Keratinocyte (primary cell): Measurements from ENCODE around the gene ZFP36L1. TPM values are rescaled to one million over a fixed set of nuclear protein-coding genes. Genes with fewer than 3 reads are reported as not detected.

Experiments
- DNase-seq: peaks from one replicate; pipeline ENCODE4 v3.0.0-alpha.2; 2011; ENCODE audit warnings: low read depth, missing footprints, low spot score
- FAIRE-seq: peaks from 2 replicates; lab custom pipeline; 2011; peaks lifted over from hg19 to GRCh38; lab: Jason Lieb, UNC
- H2AFZ ChIP-seq: 2 replicates; pipeline ENCODE4 v1.6.0; 2012; ENCODE audit warnings: low read length, control low read depth, inconsistent platforms; ENCODE audit not compliant: control insufficient read depth
- H3K27ac ChIP-seq: 2 replicates; pipeline ENCODE4 v1.5.1; 2011; ENCODE audit warnings: low read length; ENCODE audit not compliant: control insufficient read depth, insufficient read depth
- H3K27me3 ChIP-seq: 3 replicates; pipeline ENCODE4 v1.6.0; 2011; ENCODE audit warnings: low read length; ENCODE audit not compliant: control insufficient read depth, insufficient read depth; ENCODE audit errors: extremely low read depth
- H3K36me3 ChIP-seq, 2 experiments: 2 replicates in 1 of 2; 3 replicates in 1 of 2; pipeline ENCODE4 v1.5.1; 2011; ENCODE audit warnings: low read length in 2 of 2, mild to moderate bottlenecking in 1 of 2; ENCODE audit not compliant: control insufficient read depth in 2 of 2, insufficient read depth in 2 of 2; ENCODE audit errors: extremely low read depth in 1 of 2
- H3K4me1 ChIP-seq: 3 replicates; pipeline ENCODE4 v1.5.1; 2011; ENCODE audit warnings: low read length; ENCODE audit not compliant: control insufficient read depth, insufficient read depth; ENCODE audit errors: extremely low read depth
- H3K4me2 ChIP-seq: 3 replicates; pipeline ENCODE4 v1.6.0; 2011; ENCODE audit warnings: low read depth, low read length; ENCODE audit not compliant: control insufficient read depth, insufficient read depth; ENCODE audit errors: extremely low read depth
- H3K4me3 ChIP-seq, 3 experiments: fragments of 200-600 bp in 1 of 3; sonication (generic) in 1 of 3; 2 replicates in 2 of 3; 3 replicates in 1 of 3; pipeline ENCODE4 v1.5.1; 2011 to 2016; ENCODE audit warnings: low read length in 3 of 3, mild to moderate bottlenecking in 3 of 3, control low read depth in 2 of 3, inconsistent platforms in 1 of 3, low read depth in 1 of 3, mixed read lengths in 1 of 3, mixed run types in 1 of 3, moderate library complexity in 1 of 3; ENCODE audit not compliant: control insufficient read depth in 2 of 3, insufficient read depth in 2 of 3; ENCODE audit errors: extremely low read depth in 1 of 3
- H3K79me2 ChIP-seq: 2 replicates; pipeline ENCODE4 v1.6.0; 2012; ENCODE audit warnings: low read length; ENCODE audit not compliant: control insufficient read depth, insufficient read depth
- H3K9ac ChIP-seq: 3 replicates; pipeline ENCODE4 v1.6.0; 2011; ENCODE audit warnings: low read length; ENCODE audit not compliant: control insufficient read depth, insufficient read depth; ENCODE audit errors: extremely low read depth
- H3K9me1 ChIP-seq: 3 replicates; pipeline ENCODE4 v1.6.0; 2011; ENCODE audit warnings: low read length; ENCODE audit not compliant: control insufficient read depth, insufficient read depth; ENCODE audit errors: extremely low read depth
- H3K9me3 ChIP-seq: 2 replicates; pipeline ENCODE4 v1.5.1; 2012; ENCODE audit warnings: low read depth, low read length; ENCODE audit not compliant: control insufficient read depth
- H4K20me1 ChIP-seq: 3 replicates; pipeline ENCODE4 v1.6.0; 2011; ENCODE audit warnings: low read length; ENCODE audit not compliant: control insufficient read depth, insufficient read depth; ENCODE audit errors: extremely low read depth
- CTCF ChIP-seq, 3 experiments: IDR thresholded peaks in 1 of 3; conservative IDR thresholded peaks in 1 of 3; optimal IDR thresholded peaks in 1 of 3; 2 replicates in 2 of 3; 3 replicates in 1 of 3; pipeline versions ENCODE3 to v1.5.1; 2011; ENCODE audit warnings: low read length in 3 of 3, mild to moderate bottlenecking in 3 of 3, moderate library complexity in 2 of 3, control low read depth in 1 of 3, inconsistent platforms in 1 of 3; ENCODE audit not compliant: insufficient read depth in 2 of 3; ENCODE audit errors: extremely low read depth in 1 of 3
- EZH2 ChIP-seq: IDR thresholded peaks from one replicate; pipeline ENCODE4 v1.6.1; 2012; ENCODE audit warnings: inconsistent platforms, mild to moderate bottlenecking, low read length, moderate library complexity
- dilution Hi-C: fragments of 300-500 bp; cut with MboI; formaldehyde crosslinking; loops from one replicate; pipeline ENCODE4 v1.7.0; 2020; ENCODE audit warnings: low sequenced_read_pairs; ENCODE audit not compliant: extremely low pct_ligation_motif_present
- polyA plus RNA-seq, 5 experiments: library from polyadenylated mRNA; depleted of rRNA in 3 of 5; stranded (reverse) in 3 of 5; stranded (forward) in 1 of 5; unstranded in 1 of 5; fragments of >200 nt; gene quantifications; 1 replicate in 1 of 5; 2 replicates in 3 of 5; 3 replicates in 1 of 5; pipeline versions ENCODE4 v1.2.1 to v1.2.3, GENCODE V29; 2011 to 2012; ENCODE audit warnings: missing spikeins in 2 of 5, low read depth in 1 of 5, low replicate concordance in 1 of 5

The ZFP36L1 gene
- polyA plus RNA-seq, 1 donor (not counting 4 experiments of a cell fraction or from before 2014, with no cell fraction given) = 85.2 TPM

- H2AFZ ChIP-seq = no peak overlapping the region
- peaks cover 37% of the 10 kb centered on the region for H4K20me1 ChIP-seq
- H3K9me3 ChIP-seq = no peaks in the 10 kb centered on the region
- no peak for DNase-seq
- peaks cover 40% of the 10 kb centered on the region for H3K79me2 ChIP-seq
- H3K27ac ChIP-seq = peak overlapping the region; percentile 100
- dilution Hi-C loops = no loop called here
- H3K4me2 ChIP-seq = peak overlapping the region; percentile 94
- peaks cover 29 to 39% of the 10 kb centered on the region in 2 experiments for H3K36me3 ChIP-seq
- no peaks in the 10 kb centered on the region for H3K27me3 ChIP-seq
- no peaks in the 10 kb centered on the region for H3K9me1 ChIP-seq
- no peak for FAIRE-seq
- TF ChIP-seq EZH2 (no peak), CTCF (optimal IDR thresholded peaks at IDR 0.05 in 1 of 3, IDR thresholded peaks at IDR 0.05 in 1 of 3, conservative IDR thresholded peaks at IDR 0.05 in 1 of 3; ENCODE audit: extremely low read depth in 1 of 3, insufficient read depth in 2 of 3, low read length in 3 of 3) (no peak)
- H3K4me3 ChIP-seq = peak overlapping the region in 1 of 3 experiments; percentile 36
- peak overlapping the region; percentile 98 for H3K9ac ChIP-seq
- peaks cover 32% of the 10 kb centered on the region for H3K4me1 ChIP-seq
These were observed 4.4 kb downstream of the ZFP36L1 start for GRCh38 chr14:68788275-68788995.

GRCh38 chr14:68787092-68787992, 5.5 kb downstream of the ZFP36L1 start:
- peaks cover 32% of the 10 kb centered on the region for H4K20me1 ChIP-seq
- FAIRE-seq = no peak
- H3K9me3 ChIP-seq = no peaks in the 10 kb centered on the region
- peaks cover 25 to 34% of the 10 kb centered on the region in 2 experiments for H3K36me3 ChIP-seq
- no peak overlapping the region for H3K4me2 ChIP-seq
- peak overlapping the region; percentile 100 for H3K27ac ChIP-seq
- H2AFZ ChIP-seq = no peak overlapping the region
- H3K27me3 ChIP-seq = no peaks in the 10 kb centered on the region
- DNase-seq = no peak
- TF ChIP-seq CTCF (optimal IDR thresholded peaks at IDR 0.05 in 1 of 3, IDR thresholded peaks at IDR 0.05 in 1 of 3, conservative IDR thresholded peaks at IDR 0.05 in 1 of 3; ENCODE audit: extremely low read depth in 1 of 3, insufficient read depth in 2 of 3, low read length in 3 of 3) (no peak), EZH2 (no peak)
- dilution Hi-C loops = no loop called here
- no peak overlapping the region for H3K4me3 ChIP-seq
- H3K9me1 ChIP-seq = no peaks in the 10 kb centered on the region
- H3K9ac ChIP-seq = peak overlapping the region; percentile 26
- peaks cover 32% of the 10 kb centered on the region for H3K4me1 ChIP-seq
- H3K79me2 ChIP-seq = peaks cover 33% of the 10 kb centered on the region
